GM19193 (cell line): ENCODE results near the gene SERPINA12.

Experiments
- POLR2A ChIP-seq: IDR thresholded peaks from 4 replicates; pipeline ENCODE4 v1.6.1; 2011; ENCODE audit not compliant: insufficient read depth, insufficient read length; ENCODE audit errors: extremely low read depth

SERPINA12 gene

GRCh38 chr14:94450722-94451090 is 58.6 kb downstream of the SERPINA12 start:
- no peak for TF ChIP-seq POLR2A

- no peak for TF ChIP-seq POLR2A
Measured at GRCh38 chr14:94449930-94450329, 59.3 kb downstream of the SERPINA12 start.

DNA sequence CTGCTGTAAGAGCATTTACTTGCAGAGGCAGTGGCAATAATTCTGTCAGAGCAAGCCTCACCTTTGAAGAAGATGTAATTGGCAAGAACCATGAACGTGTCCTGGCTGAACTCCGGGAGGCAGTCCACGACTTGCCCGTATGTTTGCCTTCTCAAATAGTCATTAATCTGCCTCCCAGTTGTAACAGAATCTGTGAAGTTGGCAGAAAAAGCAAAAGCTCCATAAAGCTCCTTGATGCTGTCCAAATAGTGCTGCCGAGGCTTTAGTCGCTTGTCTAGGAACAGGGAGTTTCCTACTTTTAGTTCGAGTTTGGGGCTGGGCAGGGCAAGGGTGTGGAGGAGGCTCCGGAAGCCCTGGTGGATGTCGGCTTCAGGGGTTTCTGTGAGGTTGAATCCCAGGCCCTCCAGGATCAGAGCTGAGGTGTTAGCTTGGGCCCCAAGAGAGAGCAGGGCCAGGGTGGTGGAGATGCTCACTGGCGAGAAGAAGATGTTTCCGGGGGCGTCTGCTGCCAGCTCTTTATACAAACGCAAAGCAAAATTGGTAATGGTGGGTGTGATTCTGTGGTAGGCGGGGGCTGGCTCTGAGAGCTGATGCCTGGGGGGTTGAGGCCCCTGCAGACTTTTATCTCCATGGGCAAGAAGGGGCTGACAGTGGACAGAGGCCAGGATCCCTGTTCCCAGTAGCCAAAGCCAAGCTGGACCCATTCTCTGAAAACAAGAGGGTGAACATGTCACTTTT is 61.0 kb downstream of the SERPINA12 start:
- no peak for TF ChIP-seq POLR2A

GRCh38 chr14:94447206-94447605 is 62.1 kb downstream of the SERPINA12 start:
- no peak for TF ChIP-seq POLR2A

- no peak for TF ChIP-seq POLR2A
Measured at GRCh38 chr14:94446126-94446525, 63.1 kb downstream of the SERPINA12 start.

- no peak for TF ChIP-seq POLR2A
Measured at GRCh38 chr14:94445003-94445402, 64.3 kb downstream of the SERPINA12 start.

DNA sequence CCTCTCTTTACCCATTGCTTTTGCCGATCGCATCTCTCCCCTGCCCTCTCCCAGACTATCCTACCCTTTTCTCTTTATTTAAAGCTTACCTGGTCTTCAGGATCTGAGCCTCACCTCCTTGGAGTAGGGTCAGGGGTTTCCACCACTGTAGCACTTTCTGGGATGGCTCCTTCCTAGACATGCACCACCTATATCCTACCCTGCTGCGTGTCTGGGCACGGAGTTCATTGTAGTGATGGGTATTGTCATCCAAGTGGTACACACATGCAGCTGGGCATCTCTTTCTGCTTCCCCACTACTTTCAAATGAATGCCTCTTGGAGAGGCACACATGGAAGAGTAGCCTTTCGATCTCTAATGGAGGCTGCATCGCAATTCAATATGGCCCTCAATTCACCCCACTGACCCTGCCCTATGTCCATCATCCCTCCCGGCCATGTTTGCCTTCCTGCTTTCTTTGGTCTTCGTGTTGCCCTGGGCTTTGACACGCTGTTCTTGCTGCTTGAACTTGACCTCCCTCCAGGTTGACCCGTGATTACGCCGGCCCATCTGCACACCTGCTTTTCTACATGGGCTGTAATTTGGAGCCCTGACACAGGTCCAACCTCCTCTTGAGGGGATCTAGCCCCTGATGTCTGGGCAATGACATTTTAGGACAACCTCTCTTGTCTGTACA is 67.6 kb downstream of the SERPINA12 start:
- no peak for TF ChIP-seq POLR2A

DNA sequence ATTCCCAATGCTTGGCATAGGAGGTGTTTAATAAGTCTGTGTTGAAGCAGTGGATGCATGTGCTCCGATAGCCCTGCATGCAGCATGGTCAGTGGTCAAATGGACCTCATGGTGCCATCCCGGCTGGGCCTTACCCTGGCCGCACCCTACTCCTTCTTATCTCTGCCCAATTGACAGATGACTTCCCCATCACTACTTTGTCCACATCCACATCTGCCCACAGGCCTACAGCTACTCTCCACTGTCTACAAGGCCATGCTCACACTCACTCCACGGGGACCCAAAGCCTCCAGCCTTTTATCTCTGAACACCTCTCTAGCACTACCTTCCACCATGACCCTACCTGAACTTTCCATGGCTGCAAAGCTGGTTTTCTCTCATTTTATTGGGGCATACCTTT is 68.1 kb downstream of the SERPINA12 start:
- no peak for TF ChIP-seq POLR2A

DNA sequence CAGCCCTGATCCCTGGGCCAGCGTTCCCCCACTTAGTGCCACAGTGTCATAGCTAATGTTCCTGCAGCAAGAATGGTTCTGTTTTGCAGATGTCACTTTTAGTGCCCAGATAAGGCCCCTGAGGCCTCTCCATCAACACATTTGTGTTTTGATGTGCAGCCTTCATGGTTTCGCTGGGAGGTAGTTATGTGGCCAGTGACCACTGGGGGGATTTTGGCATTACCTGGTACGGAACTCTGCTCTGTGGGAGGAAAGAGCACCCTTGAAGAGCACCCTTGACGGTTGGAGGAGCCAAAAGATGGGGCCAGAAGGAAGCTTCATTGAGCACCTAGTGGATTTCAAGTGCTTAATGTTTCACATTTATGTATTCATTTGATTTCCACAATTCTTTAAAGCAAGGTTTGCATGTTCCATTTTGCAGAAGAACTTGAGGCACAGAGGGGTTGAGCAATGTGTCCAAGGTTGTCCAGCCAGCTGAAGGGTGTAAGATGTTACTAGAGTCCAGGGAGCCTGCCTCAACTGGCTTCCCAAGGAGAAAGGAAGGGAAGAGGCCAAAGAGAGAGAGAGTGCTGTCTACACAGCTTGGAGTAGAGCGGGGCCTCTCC is 69.7 kb downstream of the SERPINA12 start:
- no peak for TF ChIP-seq POLR2A
